WTC11 (cell line): ENCODE data around the gene GTF3C1. TPM values are rescaled to one million over a fixed set of nuclear protein-coding genes. Genes with fewer than 3 reads are reported as not detected.

Source experiments
- ATAC-seq: fragments of 200-7000 bp; cut with Tn5 transposase; 2 replicates; pipeline ENCODE4 v1.10.0; 2021; ENCODE audit warnings: mild to moderate bottlenecking, moderate library complexity
- CTCF ChIA-PET: fragments of 300-600 bp; sonication (Branson Sonifier 250); formaldehyde crosslinking; loops from one replicate; lab custom pipeline; 2021; ENCODE audit warnings: antibody characterized with exemption; lab: Charles Lee
- POLR2A ChIA-PET: fragments of 350-600 bp; sonication (Branson Sonifier 250); formaldehyde crosslinking; loops from one replicate; lab custom pipeline; 2021; ENCODE audit warnings: antibody characterized with exemption; lab: Charles Lee
- DNase-seq: peaks from one replicate; pipeline ENCODE4 v3.0.0; 2021; ENCODE audit warnings: low spot score
- H3K27ac Mint-ChIP-seq: 2 replicates; pipeline ENCODE4 v1.8.0; 2021; ENCODE audit warnings: mixed read lengths
- H3K27me3 Mint-ChIP-seq: 2 replicates; pipeline ENCODE4 v1.8.0; 2021; ENCODE audit warnings: low read depth, mild to moderate bottlenecking, moderate library complexity, mixed read lengths
- H3K36me3 Mint-ChIP-seq: 2 replicates; pipeline ENCODE4 v1.8.0; 2021; ENCODE audit warnings: mixed read lengths
- H3K4me1 Mint-ChIP-seq: 2 replicates; pipeline ENCODE4 v1.8.0; 2022; ENCODE audit warnings: mixed read lengths
- H3K4me3 Mint-ChIP-seq: 2 replicates; pipeline ENCODE4 v1.8.0; 2021; ENCODE audit warnings: mild to moderate bottlenecking, moderate library complexity, mixed read lengths
- H3K9me3 Mint-ChIP-seq: 2 replicates; pipeline ENCODE4 v1.8.0; 2021; ENCODE audit warnings: mixed read lengths
- AFF4 ChIP-seq: sonication (generic); formaldehyde crosslinking; IDR thresholded peaks from 2 replicates; pipeline ENCODE4 v1.8.1; 2023; ENCODE audit warnings: mild to moderate bottlenecking, missing genetic modification reagents, borderline replicate concordance
- CBFB ChIP-seq: sonication (generic); formaldehyde crosslinking; IDR thresholded peaks from 2 replicates; pipeline ENCODE4 v1.8.1; 2022; ENCODE audit warnings: mild to moderate bottlenecking, low read depth, missing genetic modification reagents
- CDX4 ChIP-seq: fragments of 250-450 bp; sonication (Bioruptor Pico); IDR thresholded peaks from 2 replicates; pipeline ENCODE4 v1.9.0; 2021; ENCODE audit warnings: moderate library complexity, mild to moderate bottlenecking, inconsistent platforms, borderline replicate concordance
- CREB1 ChIP-seq: sonication (generic); formaldehyde crosslinking; IDR thresholded peaks from 2 replicates; pipeline ENCODE4 v1.8.0; 2023; ENCODE audit warnings: mild to moderate bottlenecking, missing genetic modification reagents
- ELF4 ChIP-seq: sonication (generic); formaldehyde crosslinking; IDR thresholded peaks from 2 replicates; pipeline ENCODE4 v1.8.1; 2022; ENCODE audit warnings: low read depth, mild to moderate bottlenecking, moderate library complexity, missing genetic modification reagents
- ESRRA ChIP-seq: sonication (generic); formaldehyde crosslinking; IDR thresholded peaks from 2 replicates; pipeline ENCODE4 v1.8.1; 2022; ENCODE audit warnings: mild to moderate bottlenecking, missing genetic modification reagents, borderline replicate concordance
- GABPB1 ChIP-seq: sonication (generic); formaldehyde crosslinking; IDR thresholded peaks from 2 replicates; pipeline ENCODE4 v1.8.1; 2023; ENCODE audit warnings: mild to moderate bottlenecking, missing genetic modification reagents
- HMGXB4 ChIP-seq: sonication (generic); formaldehyde crosslinking; IDR thresholded peaks from 2 replicates; pipeline ENCODE4 v1.8.1; 2023; ENCODE audit warnings: mild to moderate bottlenecking, moderate library complexity, missing genetic modification reagents
- IRF1 ChIP-seq: sonication (generic); formaldehyde crosslinking; IDR thresholded peaks from 2 replicates; pipeline ENCODE4 v1.8.0; 2023; ENCODE audit warnings: missing genetic modification reagents
- NFATC4 ChIP-seq: fragments of 250-450 bp; sonication (Bioruptor Pico); IDR thresholded peaks from 2 replicates; pipeline ENCODE4 v1.9.0; 2021; ENCODE audit warnings: mild to moderate bottlenecking
- NR2C2 ChIP-seq: sonication (generic); formaldehyde crosslinking; IDR thresholded peaks from 2 replicates; pipeline ENCODE4 v1.8.0; 2022; ENCODE audit warnings: mild to moderate bottlenecking, missing genetic modification reagents
- PRRX2 ChIP-seq: fragments of 250-450 bp; sonication (Bioruptor Pico); IDR thresholded peaks from 2 replicates; pipeline ENCODE4 v1.8.0; 2021; ENCODE audit warnings: mild to moderate bottlenecking
- TCF7 ChIP-seq: sonication (generic); formaldehyde crosslinking; IDR thresholded peaks from 2 replicates; pipeline ENCODE4 v1.8.0; 2022; ENCODE audit warnings: mild to moderate bottlenecking, low read depth, missing genetic modification reagents, moderate library complexity
- ZNF263 ChIP-seq: sonication (generic); formaldehyde crosslinking; IDR thresholded peaks from 2 replicates; pipeline ENCODE4 v1.8.1; 2022; ENCODE audit warnings: low read depth, mild to moderate bottlenecking, moderate library complexity, missing genetic modification reagents
- ZNF281 ChIP-seq: sonication (generic); formaldehyde crosslinking; IDR thresholded peaks from 2 replicates; pipeline ENCODE4 v1.8.0; 2023; ENCODE audit warnings: mild to moderate bottlenecking, missing genetic modification reagents
- ZNF512 ChIP-seq: sonication (generic); formaldehyde crosslinking; IDR thresholded peaks from 2 replicates; pipeline ENCODE4 v1.8.1; 2022; ENCODE audit warnings: missing genetic modification reagents, borderline replicate concordance
- ZSCAN18 ChIP-seq: fragments of 250-450 bp; sonication (Bioruptor Pico); IDR thresholded peaks from 2 replicates; pipeline ENCODE4 v2.1.2; 2022; ENCODE audit warnings: mild to moderate bottlenecking, moderate library complexity
- total RNA-seq: library from RNA; stranded (reverse); gene quantifications from 3 replicates; pipeline ENCODE4 v1.2.3, GENCODE V29; 2021

GTF3C1 gene
- total RNA-seq, 1 experiment from 2014 or later, result 146 TPM

GRCh38 chr16:27495191-27495590 lies 54.5 kb downstream of the GTF3C1 start:
- Mint-ChIP-seq H3K4me3 (no peak overlapping the region), H3K27ac (no peak overlapping the region), H3K27me3 (no peaks in the 10 kb centered on the region), H3K9me3 (no peaks in the 10 kb centered on the region), H3K36me3 (peaks cover 62% of the 10 kb centered on the region), H3K4me1 (no peaks in the 10 kb centered on the region)
- CTCF ChIA-PET, result no interaction called here
- TF ChIP-seq ELF4 (CRISPR knock-in tag) (no peak), ZNF281 (CRISPR knock-in tag) (no peak), ZNF263 (no peak), ESRRA (CRISPR knock-in tag) (no peak), CBFB (CRISPR knock-in tag) (no peak), TCF7 (CRISPR knock-in tag) (no peak)
- DNase-seq (no peak), ATAC-seq (no peak)
- POLR2A ChIA-PET, result interaction anchor here (0.6 kb wide), 1 partner anchor 117 kb away, joined by 3 read pairs; no protein-coding TSS in a partner anchor

- ChIA-PET CTCF (no interaction called here), POLR2A (no interaction called here)
- DNase-seq (no peak), ATAC-seq (no peak)
- H3K9me3 Mint-ChIP-seq, result no peaks in the 10 kb centered on the region
- H3K27me3 Mint-ChIP-seq, result no peaks in the 10 kb centered on the region
- H3K27ac Mint-ChIP-seq, result peak overlapping the region; percentile 18; the same call in 1 of the 2 replicates
- TF ChIP-seq HMGXB4 (CRISPR knock-in tag) (no peak), NFATC4 (CRISPR knock-in tag) (no peak), AFF4 (CRISPR knock-in tag) (no peak), CDX4 (CRISPR knock-in tag) (no peak), CREB1 (CRISPR knock-in tag) (no peak), GABPB1 (CRISPR knock-in tag) (no peak), PRRX2 (CRISPR knock-in tag) (no peak), ZSCAN18 (no peak), NR2C2 (no peak), ZNF512 (CRISPR knock-in tag) (no peak), IRF1 (CRISPR knock-in tag) (no peak)
- H3K4me3 Mint-ChIP-seq, result no peak overlapping the region
- no peaks in the 10 kb centered on the region for H3K4me1 Mint-ChIP-seq
- peaks cover 65% of the 10 kb centered on the region for H3K36me3 Mint-ChIP-seq
Observed at GRCh38 chr16:27492588-27492979, 57.1 kb downstream of the GTF3C1 start.
